NCI-H2171 treated with DMSO at 0.1 percent for 48 hours (cell line): ENCODE results near the gene GAGE10.
A peak's percentile ranks its signal among the peaks of the same experiment; 100 is the strongest.
"Not testable (repeated sequence)": the region's sequence is repeated elsewhere in the genome, so short reads cannot be mapped to it uniquely, and the experiment has no call there.

Experiments
- DNase-seq: peaks from one replicate; lab custom pipeline; 2025; lab: John Stamatoyannopoulos, UW

The GAGE10 gene

DNA sequence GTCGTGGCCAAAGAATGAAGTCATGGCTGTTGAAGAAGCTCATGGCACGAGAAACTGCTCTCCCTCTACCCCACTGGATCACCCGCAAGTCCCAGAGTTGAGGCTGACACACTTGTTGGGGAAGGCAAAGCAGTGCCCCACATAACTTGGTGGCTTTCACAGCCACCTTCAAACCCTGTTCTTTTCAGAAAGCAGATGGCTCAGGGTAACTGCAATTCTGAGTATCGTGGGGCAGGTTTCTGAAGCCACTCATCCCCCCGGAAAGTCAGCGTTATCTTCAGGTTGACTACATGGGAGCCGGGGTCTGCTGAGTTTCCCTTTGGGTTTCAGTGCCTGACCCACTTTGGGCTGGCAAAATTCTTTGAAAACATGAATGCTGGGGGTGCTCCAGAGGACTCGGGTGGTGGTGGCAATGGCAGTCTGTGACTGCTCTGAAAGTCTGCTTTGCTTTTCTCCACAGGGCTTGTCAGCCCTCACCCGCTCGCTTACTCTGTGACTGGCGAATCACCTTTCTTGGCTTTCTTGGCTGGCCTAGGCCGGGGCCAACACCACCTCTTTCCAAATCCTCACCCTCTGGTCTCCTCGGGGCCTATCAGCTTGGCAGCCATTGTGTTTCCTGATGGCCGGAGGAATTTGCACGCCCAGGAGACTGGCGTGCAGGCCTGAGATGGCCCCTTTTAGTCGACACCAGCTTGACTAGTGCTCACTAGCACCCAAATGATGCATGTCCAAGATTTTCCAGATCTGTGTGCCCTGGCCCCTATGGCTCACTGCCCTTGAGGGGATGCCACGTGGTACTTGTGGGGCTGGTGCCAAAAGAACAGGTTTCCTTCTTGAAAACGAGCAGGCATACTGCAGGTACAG is 26.5 kb upstream of the GAGE10 start:
- no peak for DNase-seq

DNA sequence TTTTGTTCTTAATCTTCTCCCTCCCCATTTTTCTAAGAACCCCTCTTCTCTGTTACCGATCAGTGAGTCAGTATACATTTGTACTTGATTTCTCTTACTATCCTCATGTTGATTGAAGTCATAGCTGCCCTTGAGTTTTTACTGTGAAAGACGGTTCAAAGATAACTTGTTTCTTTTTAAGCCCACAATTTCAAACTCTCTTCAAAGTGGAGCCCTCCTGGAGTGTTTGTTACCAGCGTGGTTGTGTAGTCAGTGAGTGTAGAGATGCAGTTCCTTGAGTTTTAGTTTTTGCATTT is 26.0 kb upstream of the GAGE10 start:
- no peak for DNase-seq

GRCh38 chrX:49278081-49278480 is 25.4 kb upstream of the GAGE10 start:
- DNase-seq = no peak

- peak; percentile 2 for DNase-seq
Measured at GRCh38 chrX:49282647-49283011, 20.8 kb upstream of the GAGE10 start.

- DNase-seq = no peak
Measured at GRCh38 chrX:49284212-49284611, 19.2 kb upstream of the GAGE10 start.

DNA sequence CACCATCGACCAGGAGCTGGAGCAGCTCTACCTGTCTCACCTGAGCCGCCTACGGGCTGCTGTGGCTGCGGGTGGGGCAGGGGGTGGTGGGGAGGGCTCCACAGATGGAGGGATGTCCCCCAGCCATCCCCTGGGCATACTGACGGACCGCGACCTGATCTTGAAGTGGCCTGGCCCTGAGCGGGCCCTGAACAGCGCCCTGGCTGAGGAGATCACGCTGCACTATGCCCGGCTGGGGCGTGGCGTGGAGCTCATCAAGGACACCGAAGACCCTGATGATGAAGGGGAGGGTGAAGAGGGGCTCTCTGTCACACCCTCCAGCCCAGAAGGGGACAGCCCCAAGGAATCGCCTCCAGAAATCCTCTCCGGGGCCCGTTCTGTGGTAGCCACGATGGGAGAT is 17.3 kb upstream of the GAGE10 start:
- no peak for DNase-seq

GRCh38 chrX:49286581-49286980 is 16.9 kb upstream of the GAGE10 start:
- DNase-seq = no peak

GRCh38 chrX:49287665-49288064 is 15.8 kb upstream of the GAGE10 start:
- DNase-seq = no peak

DNA sequence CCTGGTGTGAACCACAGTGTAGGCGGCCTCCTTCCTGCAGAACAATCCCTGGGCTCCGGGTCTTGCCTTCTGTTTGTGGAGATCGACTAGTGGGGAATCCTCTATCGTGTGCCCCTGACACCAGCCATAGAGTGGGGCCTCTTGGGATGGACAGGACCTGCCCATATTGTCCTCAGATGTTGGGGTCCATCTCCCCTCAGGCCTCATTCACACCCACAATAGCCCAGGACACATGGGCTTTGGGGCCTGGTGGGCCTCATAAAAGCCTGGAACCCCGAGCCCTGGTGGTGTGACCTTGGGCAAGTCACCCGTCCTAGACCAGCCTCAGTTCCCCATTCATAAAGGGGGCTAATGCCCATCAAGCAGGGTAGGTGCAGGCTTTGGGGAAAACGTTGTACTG is 13.2 kb upstream of the GAGE10 start:
- no peak for DNase-seq

DNA sequence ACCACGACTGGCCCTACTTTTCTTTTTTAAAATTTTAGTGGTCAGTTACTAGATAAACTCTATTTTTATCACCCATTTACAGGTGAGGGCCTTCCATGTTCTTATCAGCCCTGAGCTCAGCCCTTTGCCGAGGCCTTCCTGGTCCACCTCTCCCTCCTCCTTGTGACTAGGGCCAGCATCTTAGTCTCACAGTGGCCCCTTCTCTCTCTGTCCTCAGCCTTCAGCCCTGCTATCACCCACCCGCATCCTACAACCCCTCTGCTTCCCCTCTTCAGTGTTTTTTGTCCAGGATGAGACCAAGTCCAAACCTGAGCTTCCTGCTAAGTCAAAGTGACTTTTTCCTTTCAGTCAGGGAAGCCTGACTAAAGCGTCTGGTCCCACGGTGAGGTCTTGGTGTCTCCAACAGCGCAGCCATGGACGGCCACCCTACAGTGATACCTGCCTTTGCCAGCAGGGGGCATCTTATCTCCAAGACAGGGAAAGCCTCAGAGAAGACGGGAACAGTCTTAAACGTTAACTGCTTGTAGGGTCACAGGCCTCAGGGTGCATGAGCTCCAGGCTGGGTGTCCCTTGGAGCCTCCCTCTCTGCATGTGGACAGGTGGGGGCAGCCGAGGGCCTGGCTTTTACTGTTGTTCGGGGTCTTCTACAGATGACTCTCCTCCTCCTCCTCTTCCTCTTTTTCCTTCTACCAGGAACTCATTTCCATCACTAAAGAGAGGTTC is 11.7 kb upstream of the GAGE10 start:
- peak; percentile 1 for DNase-seq

- DNase-seq = no peak
Measured at GRCh38 chrX:49292400-49293362, 10.8 kb upstream of the GAGE10 start.

DNA sequence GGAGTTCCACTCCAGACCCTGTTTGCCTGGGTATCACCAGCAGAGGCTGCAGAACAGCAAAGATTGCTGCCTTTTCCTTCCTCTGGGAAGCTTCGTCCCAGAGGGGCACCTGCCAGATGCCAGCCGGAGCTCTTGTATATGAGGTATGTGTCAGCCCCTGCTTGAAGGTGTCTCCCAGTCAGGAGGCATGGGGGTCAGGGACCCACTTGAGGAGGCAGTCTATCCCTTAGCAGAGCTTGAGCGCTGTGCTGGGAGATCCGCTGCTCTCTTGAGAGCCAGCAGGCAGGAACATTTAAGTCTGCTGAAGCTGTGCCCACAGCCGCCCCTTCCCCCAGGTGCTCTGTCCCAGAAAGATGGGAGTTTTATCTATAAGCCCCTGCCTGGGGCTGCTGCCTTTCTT is 4.2 kb upstream of the GAGE10 start:
- DNase-seq = not testable (repeated sequence)

DNA sequence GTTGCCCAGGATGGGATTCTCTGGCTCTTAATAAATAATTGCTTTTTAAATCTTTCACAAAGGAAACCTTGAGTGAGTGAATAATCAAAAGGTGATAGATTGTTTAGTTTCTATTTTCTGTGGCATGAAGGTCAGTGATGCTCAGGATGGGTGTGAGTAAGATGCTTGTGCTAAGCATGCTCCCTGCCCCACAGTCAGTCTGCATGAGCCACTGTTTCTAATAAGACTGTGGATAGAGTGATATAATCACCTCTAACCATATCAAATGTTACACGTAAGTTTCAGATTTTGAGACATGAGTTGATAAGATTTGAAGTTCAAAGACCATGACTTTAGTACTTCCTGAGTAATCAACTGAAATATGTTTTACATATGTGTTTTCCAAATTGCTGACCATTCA is 2.7 kb upstream of the GAGE10 start:
- DNase-seq = no peak

- not testable (repeated sequence) for DNase-seq
Measured at GRCh38 chrX:49307775-49308174, 4.3 kb downstream of the GAGE10 start.

- DNase-seq = no peak
Measured at GRCh38 chrX:49308604-49309269, 5.3 kb downstream of the GAGE10 start.

- no peak for DNase-seq
Measured at GRCh38 chrX:49309401-49309981, 6.0 kb downstream of the GAGE10 start.

- DNase-seq = no peak
Measured at GRCh38 chrX:49310371-49310770, 6.9 kb downstream of the GAGE10 start.

DNA sequence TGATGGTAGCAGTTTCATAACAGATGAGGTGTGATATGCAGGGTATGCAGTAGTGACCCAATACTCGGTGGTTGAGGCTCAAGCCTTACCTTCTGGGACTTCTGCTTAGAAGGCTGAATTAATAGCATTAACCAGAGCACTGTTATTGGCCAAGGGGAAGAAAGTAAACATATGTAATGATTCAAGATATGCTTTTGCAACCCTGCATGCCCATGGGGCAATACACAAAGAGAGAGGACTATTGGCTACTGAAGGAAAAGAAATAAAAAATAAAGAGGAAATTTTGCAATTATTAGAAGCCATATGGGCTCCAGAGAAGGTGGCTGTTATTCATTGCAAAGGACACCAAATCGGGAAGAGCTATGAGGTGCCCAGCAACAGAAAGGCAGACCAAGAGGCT is 8.7 kb downstream of the GAGE10 start:
- DNase-seq = no peak

DNA sequence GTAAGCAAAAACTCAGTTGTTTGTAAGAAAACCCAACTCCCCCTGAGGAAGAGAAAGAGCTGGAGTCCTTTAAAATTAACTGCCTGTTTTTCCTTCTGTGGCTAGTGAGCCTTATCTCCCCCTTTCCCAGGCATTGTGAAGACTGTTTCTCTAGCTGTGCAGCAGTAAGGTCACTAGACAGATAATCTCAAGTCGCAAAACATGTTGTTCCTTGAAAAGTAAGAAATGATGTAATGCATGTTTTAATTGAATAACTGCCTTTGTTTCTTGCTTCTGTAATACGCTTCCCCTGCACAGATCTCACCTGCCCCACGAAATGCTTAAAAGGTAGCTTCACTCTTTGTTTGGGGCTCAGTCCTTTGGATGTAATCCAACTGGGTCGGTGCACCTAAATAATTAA is 12.6 kb downstream of the GAGE10 start:
- no peak for DNase-seq

DNA sequence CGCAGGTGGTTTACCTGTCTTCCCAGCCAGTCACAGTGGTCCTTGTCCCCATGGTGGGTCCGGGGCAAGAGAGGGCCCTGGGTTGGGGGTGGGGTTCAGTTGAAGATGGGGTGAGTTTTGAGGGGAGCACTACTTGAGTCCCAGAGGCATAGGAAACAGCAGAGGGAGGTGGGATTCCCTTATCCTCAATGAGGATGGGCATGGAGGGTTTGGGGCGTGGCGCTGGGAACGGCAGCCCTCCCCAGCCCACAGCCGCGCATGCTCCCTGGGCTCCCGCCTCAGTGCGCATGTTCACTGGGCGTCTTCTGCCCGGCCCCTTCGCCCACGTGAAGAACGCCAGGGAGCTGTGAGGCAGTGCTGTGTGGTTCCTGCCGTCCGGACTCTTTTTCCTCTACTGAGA is 18.3 kb downstream of the GAGE10 start, which contains the start of gene GAGE12J:
Gene GAGE12J, plus strand, starts transcription at position 301 of the 400 bp plus-strand sequence. CDS start 1,157 bp downstream, outside the sequence.
- DNase-seq = not testable (repeated sequence)

DNA sequence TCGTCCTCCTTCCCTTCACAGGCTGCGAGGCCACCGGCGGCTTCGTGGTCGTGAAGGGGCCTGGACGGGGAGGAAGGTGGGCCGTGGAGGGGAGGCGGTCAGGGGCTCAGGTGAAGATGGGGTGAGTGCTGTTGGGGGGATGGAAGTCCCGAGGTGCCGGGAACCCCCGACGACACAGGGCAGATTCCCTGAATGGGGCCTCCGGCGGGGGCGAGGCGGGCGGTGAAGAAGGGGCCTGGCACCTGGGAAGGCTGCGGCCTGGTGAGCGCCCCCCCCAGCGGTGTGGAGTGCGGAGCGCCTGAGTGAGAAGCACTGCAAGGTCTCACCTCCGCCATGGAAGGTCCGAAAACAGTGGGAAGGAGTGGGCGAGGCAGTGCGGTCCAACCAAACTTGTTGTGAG is 18.8 kb downstream of the GAGE10 start:
- DNase-seq = not testable (repeated sequence)
